GM13977 (cell line): ENCODE measurements around the gene ULBP2.
"Not testable (repeated sequence)": the region's sequence is repeated elsewhere in the genome, so short reads cannot be mapped to it uniquely, and the experiment has no call there.

ENCODE experiments used
- DNase-seq: peaks from one replicate; pipeline ENCODE4 v3.0.0; 2012; ENCODE audit warnings: low spot score
- CTCF ChIP-seq: IDR thresholded peaks from 2 replicates; pipeline ENCODE4 v1.5.1; 2012; ENCODE audit warnings: mild to moderate bottlenecking, control low read depth; ENCODE audit not compliant: insufficient read depth; ENCODE audit errors: extremely low read depth, missing control alignments
- in situ Hi-C: fragments of 300-500 bp; cut with MboI; formaldehyde crosslinking; loops from one replicate; pipeline ENCODE4 v1.12.0; 2022; ENCODE audit warnings: low sequenced_read_pairs, low pct_unique_long_range_greater_than_20kb, mixed read lengths, inconsistent platforms; ENCODE audit not compliant: unreplicated experiment

The ULBP2 gene

GRCh38 chr6:149940672-149940982, 1.2 kb upstream of the ULBP2 start:
- DNase-seq, result no peak
- in situ Hi-C loops, result loop anchor here (10.0 kb wide), 1 partner anchor 64 kb away; no protein-coding TSS in a partner anchor
- TF ChIP-seq CTCF, result no peak

GRCh38 chr6:149942461-149942829, 631 bp downstream of the ULBP2 start:
- no peak for TF ChIP-seq CTCF
- DNase-seq, result no peak
- in situ Hi-C loops, result loop anchor here (10.0 kb wide), 1 partner anchor 62 kb away; no protein-coding TSS in a partner anchor

GRCh38 chr6:149943321-149943720, 1.5 kb downstream of the ULBP2 start:
- in situ Hi-C loops, result loop anchor here (10.0 kb wide), 1 partner anchor 61 kb away; no protein-coding TSS in a partner anchor
- not testable (repeated sequence) for DNase-seq

- in situ Hi-C loops, result loop anchor here (10.0 kb wide), 1 partner anchor 60 kb away; no protein-coding TSS in a partner anchor
Observed at GRCh38 chr6:149945276-149945675, 3.5 kb downstream of the ULBP2 start.

GRCh38 chr6:149946631-149947030, 4.8 kb downstream of the ULBP2 start:
- in situ Hi-C loops, result loop anchor here (10.0 kb wide), 1 partner anchor 58 kb away; no protein-coding TSS in a partner anchor
- not testable (repeated sequence) for DNase-seq

More at GRCh38 chr6:149945276-149945675, 3.5 kb downstream of the ULBP2 start:
- DNase-seq, result not testable (repeated sequence)

GRCh38 chr6:149947533-149947932, 5.7 kb downstream of the ULBP2 start:
- in situ Hi-C loops, result loop anchor here (10.0 kb wide), 1 partner anchor 57 kb away; no protein-coding TSS in a partner anchor
- DNase-seq, result not testable (repeated sequence)

GRCh38 chr6:149948011-149948410, 6.2 kb downstream of the ULBP2 start:
- TF ChIP-seq CTCF, result no peak
- DNase-seq, result no peak
- in situ Hi-C loops, result loop anchor here (10.0 kb wide), 1 partner anchor 57 kb away; no protein-coding TSS in a partner anchor

- TF ChIP-seq CTCF, result no peak
- DNase-seq, result no peak
- in situ Hi-C loops, result loop anchor here (10.0 kb wide), 1 partner anchor 56 kb away; no protein-coding TSS in a partner anchor
Observed at GRCh38 chr6:149948616-149949015, 6.8 kb downstream of the ULBP2 start.

GRCh38 chr6:149950423-149950822, 8.6 kb downstream of the ULBP2 start:
- no peak for TF ChIP-seq CTCF
- no peak for DNase-seq
- in situ Hi-C loops, result no loop called here
